ENCODE data around the gene SLC25A25. TPM values are rescaled to one million over a fixed set of nuclear protein-coding genes. Genes with fewer than 3 reads are reported as not detected.

SLC25A25 gene
- total RNA-seq, 1 donor from 2014 or later, result 19.7 TPM

Other genes starting within 250 kb of the SLC25A25 start
- 21.4 and 23.0 TPM in 2 replicates for gene ENG, start 213.6 kb upstream of the SLC25A25 start, total RNA-seq
- gene AK1, start 190.6 kb upstream of the SLC25A25 start, total RNA-seq, result 44.5 and 46.5 TPM in 2 replicates
- gene ST6GALNAC6, start 168.6 kb upstream of the SLC25A25 start, total RNA-seq, result 91.4 and 96.1 TPM in 2 replicates
- 23.2 and 23.8 TPM in 2 replicates for gene ST6GALNAC4, start 151.2 kb upstream of the SLC25A25 start, total RNA-seq
- gene PIP5KL1, start 137.5 kb upstream of the SLC25A25 start, total RNA-seq, result 1.7 and 2.7 TPM in 2 replicates
- 66.5 and 68.6 TPM in 2 replicates for gene DPM2, start 130.4 kb upstream of the SLC25A25 start, total RNA-seq
- 399 and 400 TPM in 2 replicates for gene EEIG1, start 87.2 kb upstream of the SLC25A25 start, total RNA-seq
- gene NAIF1, start 912 bp upstream of the SLC25A25 start, total RNA-seq, result 13.2 and 14.0 TPM in 2 replicates
- 52.5 and 60.0 TPM in 2 replicates for gene PTGES2, start 59.5 kb downstream of the SLC25A25 start, total RNA-seq
- not detected in 2 replicates for gene LCN2, start 81.2 kb downstream of the SLC25A25 start, total RNA-seq
- 82.4 and 82.8 TPM in 2 replicates for gene BBLN, start 92.0 kb downstream of the SLC25A25 start, total RNA-seq
- gene CIZ1, start 123.3 kb downstream of the SLC25A25 start, total RNA-seq, result 128 and 138 TPM in 2 replicates
- gene DNM1, start 135.1 kb downstream of the SLC25A25 start, total RNA-seq, result 0.32 and 0.41 TPM in 2 replicates
- gene GOLGA2, start 207.8 kb downstream of the SLC25A25 start, total RNA-seq, result 38.7 and 43.2 TPM in 2 replicates
- gene SWI5, start 208.0 kb downstream of the SLC25A25 start, total RNA-seq, result 11.8 and 12.0 TPM in 2 replicates

Data from T-helper 2 cell treated with Interferon-gamma antibody and Interleukin-4, amounts not matched to agents 100 ng/mL and 5 ng/mL, for 36 hours (primary cell).